ENCODE measurements around the gene TARS1.
"Not testable (repeated sequence)": the region's sequence is repeated elsewhere in the genome, so short reads cannot be mapped to it uniquely, and the experiment has no call there.

TARS1 gene

GRCh38 chr5:33489481-33490067, 48.8 kb downstream of the TARS1 start:
- no peak for DNase-seq

GRCh38 chr5:33490071-33490665, 49.4 kb downstream of the TARS1 start:
- DNase-seq: no peak

GRCh38 chr5:33491941-33492340, 51.2 kb downstream of the TARS1 start:
- DNase-seq: no peak

- no peak for DNase-seq
Measured at GRCh38 chr5:33494466-33494865, 53.7 kb downstream of the TARS1 start.

- DNase-seq: no peak
Measured at GRCh38 chr5:33501260-33501659, 60.5 kb downstream of the TARS1 start.

GRCh38 chr5:33501899-33502298, 61.1 kb downstream of the TARS1 start:
- no peak for DNase-seq

GRCh38 chr5:33504570-33504969, 63.8 kb downstream of the TARS1 start:
- no peak for DNase-seq

GRCh38 chr5:33507426-33507825, 66.7 kb downstream of the TARS1 start:
- DNase-seq: no peak

- no peak for DNase-seq
Measured at GRCh38 chr5:33509036-33509435, 68.3 kb downstream of the TARS1 start.

GRCh38 chr5:33513462-33514185, 72.9 kb downstream of the TARS1 start:
- no peak for DNase-seq

- not testable (repeated sequence) for DNase-seq
Measured at GRCh38 chr5:33515366-33515765, 74.6 kb downstream of the TARS1 start.

GRCh38 chr5:33516421-33516820, 75.7 kb downstream of the TARS1 start:
- DNase-seq: no peak

Data from NCI-H82 (cell line).